Activated B cell treated with CpG ODN at 0.5 μM for 24 hours (primary cell): Measurements from ENCODE around the gene TPP1. TPM values are rescaled to one million over a fixed set of nuclear protein-coding genes. Genes with fewer than 3 reads are reported as not detected.

ENCODE experiments used
- ATAC-seq: fragments of 200-7000 bp; cut with Tn5 transposase; one replicate; pipeline ENCODE4 v1.10.0; 2021; ENCODE audit warnings: low read depth, mild to moderate bottlenecking, moderate library complexity
- CTCF ChIA-PET: fragments of 350-600 bp; sonication (Branson Sonifier 250); formaldehyde crosslinking; loops from one replicate; lab custom pipeline; 2021; ENCODE audit warnings: antibody characterized with exemption; lab: Charles Lee
- POLR2A ChIA-PET: fragments of 350-600 bp; sonication (Branson Sonifier 250); formaldehyde crosslinking; loops from one replicate; lab custom pipeline; 2021; ENCODE audit warnings: antibody characterized with exemption; lab: Charles Lee
- DNase-seq: peaks from one replicate; pipeline ENCODE4 v3.0.0; 2022
- H3K27ac Mint-ChIP-seq: one replicate; pipeline ENCODE4 v1.8.0; 2020; ENCODE audit warnings: mixed read lengths
- H3K27me3 Mint-ChIP-seq: one replicate; pipeline ENCODE4 v1.8.0; 2021; ENCODE audit warnings: mixed read lengths
- H3K36me3 Mint-ChIP-seq: one replicate; pipeline ENCODE4 v1.8.0; 2021; ENCODE audit warnings: low read depth, mixed read lengths
- H3K4me1 Mint-ChIP-seq: one replicate; pipeline ENCODE4 v1.8.0; 2021; ENCODE audit warnings: mixed read lengths
- H3K4me3 Mint-ChIP-seq: one replicate; pipeline ENCODE4 v1.8.0; 2020; ENCODE audit warnings: mild to moderate bottlenecking, mixed read lengths
- H3K9me3 Mint-ChIP-seq: one replicate; pipeline ENCODE4 v1.8.0; 2020; ENCODE audit warnings: mixed read lengths
- CTCF ChIP-seq: fragments of 200-600 bp; IDR thresholded peaks from one replicate; pipeline ENCODE4 v1.8.0; 2022; ENCODE audit warnings: antibody characterized with exemption, mild to moderate bottlenecking
- intact Hi-C: fragments of 100-400 bp; cut with micrococcal nuclease; formaldehyde crosslinking; loops from one replicate; pipeline ENCODE4 v1.15.1; 2024
- total RNA-seq: library from RNA; stranded (reverse); gene quantifications from 2 replicates; pipeline ENCODE4 v1.2.3, GENCODE V29; 2022

The TPP1 gene
- total RNA-seq, 1 donor from 2014 or later = 123 TPM

- intact Hi-C loops = no loop called here
- ChIA-PET POLR2A (no interaction called here), CTCF (no interaction called here)
- no peak for DNase-seq
- no peaks in the 10 kb centered on the region for H3K9me3 Mint-ChIP-seq
- no peak overlapping the region for H3K27ac Mint-ChIP-seq
- ATAC-seq = no peak
- no peaks in the 10 kb centered on the region for H3K27me3 Mint-ChIP-seq
- peaks cover 12% of the 10 kb centered on the region for H3K4me1 Mint-ChIP-seq
- no peak for TF ChIP-seq CTCF
- peaks cover 66% of the 10 kb centered on the region for H3K36me3 Mint-ChIP-seq
- H3K4me3 Mint-ChIP-seq = peak overlapping the region; percentile 15
These were observed 19.8 kb downstream of the TPP1 start for GRCh38 chr11:6599449-6599848.

- DNase-seq (no peak), ATAC-seq (no peak)
- Mint-ChIP-seq H3K4me1 (peaks cover 15% of the 10 kb centered on the region), H3K9me3 (no peaks in the 10 kb centered on the region), H3K27me3 (no peaks in the 10 kb centered on the region), H3K4me3 (no peak overlapping the region), H3K27ac (no peak overlapping the region), H3K36me3 (peaks cover 75% of the 10 kb centered on the region)
- POLR2A ChIA-PET = no interaction called here
- TF ChIP-seq CTCF = no peak
- CTCF ChIA-PET = no interaction called here
- intact Hi-C loops = no loop called here
These were observed 20.7 kb downstream of the TPP1 start for GRCh38 chr11:6598555-6598954.

GRCh38 chr11:6596239-6596877, 22.9 kb downstream of the TPP1 start:
- Mint-ChIP-seq H3K4me3 (no peak overlapping the region), H3K4me1 (peaks cover 16% of the 10 kb centered on the region), H3K9me3 (no peaks in the 10 kb centered on the region), H3K27ac (no peak overlapping the region), H3K27me3 (no peaks in the 10 kb centered on the region), H3K36me3 (peaks cover 87% of the 10 kb centered on the region)
- intact Hi-C loops = no loop called here
- ChIA-PET CTCF (interaction anchor here (0.7 to 1.0 kb wide), 4 partner anchors 21 to 161 kb away, joined by 3 read pairs; no protein-coding TSS in a partner anchor), POLR2A (no interaction called here)
- no peak for TF ChIP-seq CTCF
- DNase-seq (no peak), ATAC-seq (no peak)

- intact Hi-C loops = no loop called here
- no peak overlapping the region for H3K4me3 Mint-ChIP-seq
- no peaks in the 10 kb centered on the region for H3K9me3 Mint-ChIP-seq
These were observed 25.0 kb downstream of the TPP1 start for GRCh38 chr11:6594142-6594768.

More at GRCh38 chr11:6594142-6594768, 25.0 kb downstream of the TPP1 start:
- Mint-ChIP-seq H3K27me3 (no peaks in the 10 kb centered on the region), H3K4me1 (peaks cover 10% of the 10 kb centered on the region), H3K27ac (no peak overlapping the region), H3K36me3 (peaks cover 79% of the 10 kb centered on the region)
- ChIA-PET CTCF (interaction anchor here (2.0 kb wide), 1 partner anchor 63 kb away, joined by 6 read pairs; no protein-coding TSS in a partner anchor), POLR2A (no interaction called here)
- TF ChIP-seq CTCF = no peak
- ATAC-seq (no peak), DNase-seq (no peak)
